GM23338 (cell line): ENCODE results near the gene TOP2A. TPM values are rescaled to one million over a fixed set of nuclear protein-coding genes. Genes with fewer than 3 reads are reported as not detected.

Experiments used
- ATAC-seq: fragments of 200-7000 bp; cut with Tn5 transposase; 3 replicates; pipeline ENCODE4 v1.9.1; 2020
- DNase-seq: peaks from one replicate; pipeline ENCODE4 v3.0.0-alpha.2; 2015; ENCODE audit warnings: low spot score
- H2AFZ ChIP-seq: fragments of 200-600 bp; sonication (generic); 2 replicates; pipeline ENCODE4 v1.8.0; 2016; ENCODE audit warnings: antibody characterized with exemption, mild to moderate bottlenecking, moderate library complexity
- H3F3A ChIP-seq: fragments of 200-600 bp; sonication (generic); replicated peaks from 2 replicates; pipeline ENCODE4 v1.8.0; 2017; ENCODE audit warnings: antibody characterized with exemption, mixed run types, low read depth
- H3K27ac ChIP-seq: fragments of 200-600 bp; sonication (generic); 2 replicates; pipeline ENCODE4 v1.6.1; 2016; ENCODE audit warnings: low read depth
- H3K27me3 ChIP-seq: fragments of 200-600 bp; sonication (generic); 2 replicates; pipeline ENCODE4 v1.8.0; 2016; ENCODE audit warnings: mild to moderate bottlenecking, mixed run types, moderate library complexity; ENCODE audit not compliant: insufficient read depth
- H3K36me3 ChIP-seq: fragments of 200-600 bp; sonication (generic); 2 replicates; pipeline ENCODE4 v1.8.0; 2016; ENCODE audit warnings: mild to moderate bottlenecking; ENCODE audit not compliant: insufficient read depth
- H3K4me1 ChIP-seq: fragments of 200-600 bp; sonication (generic); 2 replicates; pipeline ENCODE4 v1.8.0; 2016; ENCODE audit warnings: mild to moderate bottlenecking, moderate library complexity; ENCODE audit not compliant: insufficient read depth
- H3K4me2 ChIP-seq: fragments of 200-600 bp; sonication (generic); 2 replicates; pipeline ENCODE4 v1.7.1; 2017; ENCODE audit warnings: mixed run types
- H3K4me3 ChIP-seq: fragments of 200-600 bp; sonication (generic); 2 replicates; pipeline ENCODE4 v1.6.1; 2016; ENCODE audit warnings: mixed run types
- H3K79me2 ChIP-seq: fragments of 200-600 bp; sonication (generic); replicated peaks from 2 replicates; pipeline ENCODE4 v1.8.0; 2017; ENCODE audit warnings: mild to moderate bottlenecking; ENCODE audit not compliant: insufficient read depth
- H3K9me2 ChIP-seq: fragments of 200-600 bp; sonication (generic); 2 replicates; pipeline ENCODE4 v1.8.0; 2017; ENCODE audit not compliant: insufficient read depth
- H4K20me1 ChIP-seq: fragments of 200-600 bp; sonication (generic); replicated peaks from 2 replicates; pipeline ENCODE4 v1.8.0; 2017; ENCODE audit warnings: mild to moderate bottlenecking; ENCODE audit not compliant: insufficient read depth
- H3K27ac Mint-ChIP-seq: 2 replicates; pipeline ENCODE4 v1.8.0; 2020; ENCODE audit warnings: inconsistent platforms, mild to moderate bottlenecking, moderate library complexity, mixed read lengths
- H3K27me3 Mint-ChIP-seq: 3 replicates; pipeline ENCODE4 v1.8.0; 2022; ENCODE audit warnings: low read depth, mild to moderate bottlenecking, moderate library complexity, mixed read lengths, inconsistent platforms; ENCODE audit not compliant: insufficient read depth, poor library complexity
- H3K36me3 Mint-ChIP-seq: 3 replicates; pipeline ENCODE4 v1.8.0; 2021; ENCODE audit warnings: low read depth, mild to moderate bottlenecking, inconsistent platforms, moderate library complexity, mixed read lengths
- H3K4me1 Mint-ChIP-seq: 3 replicates; pipeline ENCODE4 v1.8.0; 2020; ENCODE audit warnings: mild to moderate bottlenecking, inconsistent platforms, mixed read lengths
- H3K4me3 Mint-ChIP-seq: 3 replicates; pipeline ENCODE4 v1.8.0; 2021; ENCODE audit warnings: moderate library complexity, mild to moderate bottlenecking, inconsistent platforms, mixed read lengths
- H3K9me3 Mint-ChIP-seq: 3 replicates; pipeline ENCODE4 v1.8.0; 2020; ENCODE audit warnings: moderate library complexity, mild to moderate bottlenecking, inconsistent platforms, mixed read lengths
- CREB1 ChIP-seq: fragments of 250-450 bp; sonication (Bioruptor Pico); IDR thresholded peaks from 2 replicates; pipeline ENCODE4 v1.5.0; 2020; ENCODE audit warnings: low read depth, mild to moderate bottlenecking, moderate library complexity
- CTCF ChIP-seq, 2 experiments: fragments of 200-600 bp in 1 of 2; sonication (generic) in 1 of 2; conservative IDR thresholded peaks; 2 replicates each; pipeline versions ENCODE4 v1.5.1 to v1.6.1; 2016 to 2017; ENCODE audit warnings: antibody characterized with exemption in 2 of 2, low read depth in 2 of 2, mild to moderate bottlenecking in 2 of 2, moderate library complexity in 1 of 2
- ETS1 ChIP-seq: IDR thresholded peaks from 2 replicates; pipeline ENCODE4 v1.6.1; 2016; ENCODE audit warnings: antibody characterized with exemption
- EZH2 ChIP-seq: fragments of 200-600 bp; sonication (generic); IDR thresholded peaks from one replicate; pipeline ENCODE4 v1.8.0; 2017; ENCODE audit warnings: antibody characterized with exemption, mild to moderate bottlenecking, low read depth; ENCODE audit not compliant: unreplicated experiment
- EZH2phosphoT487 ChIP-seq: fragments of 200-600 bp; sonication (generic); IDR thresholded peaks from one replicate; pipeline ENCODE4 v1.8.1; 2018; ENCODE audit warnings: antibody characterized with exemption; ENCODE audit not compliant: unreplicated experiment
- JUNB ChIP-seq: IDR thresholded peaks from one replicate; pipeline ENCODE4 v1.6.1; 2016; ENCODE audit warnings: antibody characterized with exemption; ENCODE audit not compliant: unreplicated experiment
- NANOG ChIP-seq: IDR thresholded peaks from 2 replicates; pipeline ENCODE4 v1.6.1; 2016; ENCODE audit warnings: antibody characterized with exemption, borderline replicate concordance
- POLR2AphosphoS5 ChIP-seq: IDR thresholded peaks from 2 replicates; pipeline ENCODE4 v1.6.1; 2016; ENCODE audit warnings: antibody characterized with exemption, low read depth
- REST ChIP-seq: IDR thresholded peaks from one replicate; pipeline ENCODE4 v1.6.1; 2018; ENCODE audit warnings: antibody characterized with exemption; ENCODE audit not compliant: unreplicated experiment
- STAT1 ChIP-seq: IDR thresholded peaks from one replicate; pipeline ENCODE4 v1.6.1; 2016; ENCODE audit warnings: antibody characterized with exemption; ENCODE audit not compliant: unreplicated experiment
- ZNF114 ChIP-seq: fragments of 250-450 bp; sonication (Bioruptor Pico); IDR thresholded peaks from 2 replicates; pipeline ENCODE4 v1.5.0; 2020; ENCODE audit warnings: mild to moderate bottlenecking, moderate library complexity
- ZNF331 ChIP-seq: fragments of 250-450 bp; sonication (Bioruptor Pico); IDR thresholded peaks from 2 replicates; pipeline ENCODE4 v1.5.0; 2020; ENCODE audit warnings: low read depth, mild to moderate bottlenecking, moderate library complexity
- ZNF462 ChIP-seq: fragments of 250-450 bp; sonication (Bioruptor Pico); IDR thresholded peaks from 2 replicates; pipeline ENCODE4 v1.5.0; 2020; ENCODE audit warnings: mild to moderate bottlenecking, moderate library complexity
- polyA plus RNA-seq: library from polyadenylated mRNA; unstranded; fragments of >200 nt; fragmentation: Nextera tagmentation; extraction: Ambion mirVana; gene quantifications from 2 replicates; pipeline ENCODE4 v1.2.1, GENCODE V29; 2016
- total RNA-seq: library from RNA; depleted of rRNA; stranded (reverse); fragments of >200 nt; shearing (Covaris generic); gene quantifications from 2 replicates; pipeline ENCODE4 v1.2.3, GENCODE V29; 2014

The TOP2A gene
- total and polyA plus RNA-seq, 2 experiments from 2014 or later: 263 to 442 TPM

- DNase-seq (peak; percentile 91), ATAC-seq (peak; percentile 64)
- H3K4me3 Mint-ChIP-seq: peak within 1 kb of the TSS; percentile 68
- TF ChIP-seq ZNF114 (no peak), EZH2 (no peak), STAT1 (no peak), ETS1 (no peak), JUNB (no peak), NANOG (no peak), REST (no peak), ZNF462 (CRISPR knock-in tag) (no peak), POLR2AphosphoS5 (peak; percentile 85), ZNF331 (no peak), EZH2phosphoT487 (no peak), CREB1 (no peak), CTCF (conservative IDR thresholded peaks at IDR 0.05; ENCODE audit: low read depth in 2 of 2) (peak in 1 of 2 experiments; percentile 67; a peak in 2 of 4 replicates)
- H3K36me3 ChIP-seq: no peaks in the 10 kb centered on the region
- H3K36me3 Mint-ChIP-seq: no peaks in the 10 kb centered on the region; the same call in 2 of the 3 replicates
- H3K4me1 Mint-ChIP-seq: peaks cover 41% of the 10 kb centered on the region
- no peaks in the 10 kb centered on the region for H4K20me1 ChIP-seq
- H3K27ac Mint-ChIP-seq: peak within 1 kb of the TSS; percentile 57; the same call in 1 of the 2 replicates
- peak within 1 kb of the TSS; percentile 97 for H2AFZ ChIP-seq
- H3K27me3 Mint-ChIP-seq: peaks cover 6% of the 10 kb centered on the region
- H3K27me3 ChIP-seq: peaks cover 16% of the 10 kb centered on the region; the same call in 1 of the 2 replicates
- H3K4me3 ChIP-seq: peak within 1 kb of the TSS; percentile 83
- H3K9me3 Mint-ChIP-seq: no peaks in the 10 kb centered on the region
- H3K27ac ChIP-seq: 0 out of 2 replicates have a peak within 1 kb of the TSS, but pooled peaks have one; percentile 66
- peaks cover 43% of the 10 kb centered on the region for H3K4me1 ChIP-seq
- peak within 1 kb of the TSS; percentile 93 for H3K4me2 ChIP-seq
- H3F3A ChIP-seq: peaks cover 5% of the 10 kb centered on the region; the same call in 1 of the 2 replicates
- H3K79me2 ChIP-seq: peaks cover 38% of the 10 kb centered on the region
- no peaks in the 10 kb centered on the region for H3K9me2 ChIP-seq
These were observed 25.7 kb upstream of the TOP2A start, which contains the start of gene IGFBP4 for GRCh38 chr17:40443196-40443987. Gene IGFBP4, plus strand, starts transcription at chr17:40443450. Its CDS starts 286 bp downstream, at chr17:40443736.
